Measurements from ENCODE around the gene BIN1. TPM values are rescaled to one million over a fixed set of nuclear protein-coding genes. Genes with fewer than 3 reads are reported as not detected.

BIN1 gene
- polyA plus RNA-seq, 1 of the 3 experiments (the other 2 are of a cell fraction) = 40.3 TPM

GRCh38 chr2:127025359-127026166 is 81.4 kb downstream of the BIN1 start:
- POLR2A ChIA-PET = no interaction called here
- H3K79me2 ChIP-seq (ENCODE audit: insufficient read depth) = no peaks in the 10 kb centered on the region
- H3K9me2 ChIP-seq = no peaks in the 10 kb centered on the region
- DNase-seq = peak; percentile 89
- peak overlapping the region; percentile 93 for H2AFZ ChIP-seq (ENCODE audit: low read depth)
- peak overlapping the region in 1 of 2 experiments; percentile 83; a peak in 2 of 4 replicates for H3K27ac ChIP-seq (ENCODE audit: low read depth in 2 of 2, low read length in 1 of 2)
- H3F3A ChIP-seq (replicated peaks; ENCODE audit: insufficient read depth) = peaks cover 4% of the 10 kb centered on the region
- H3K36me3 ChIP-seq (replicated peaks in 1 of 2; ENCODE audit: control insufficient read depth in 1 of 2, insufficient read depth in 2 of 2, low read length in 1 of 2) = no peaks in the 10 kb centered on the region
- H3K4me3 ChIP-seq (ENCODE audit: low read depth in 2 of 2, low read length in 1 of 2) = peak overlapping the region; percentile 63 to 68
- peak overlapping the region; percentile 50 for H3K9ac ChIP-seq
- H3K4me1 ChIP-seq (ENCODE audit: control insufficient read depth in 1 of 2, insufficient read depth in 2 of 2, low read depth in 1 of 2, low read length in 1 of 2) = peaks cover 0 to 11% of the 10 kb centered on the region in 2 experiments; a peak in 2 of 4 replicates
- CTCF ChIA-PET = interaction anchor here (0.7 to 3.1 kb wide), 16 partner anchors 11 to 231 kb away, joined by 3 to 17 read pairs (median 5); no protein-coding TSS in a partner anchor
- 0 out of 2 replicates have a peak, but pooled peaks cover 4% of the 10 kb centered on the region for H3K27me3 ChIP-seq (ENCODE audit: insufficient read depth)
- no peaks in the 10 kb centered on the region for H4K20me1 ChIP-seq (ENCODE audit: insufficient read depth)
- H3K4me2 ChIP-seq = peak overlapping the region; percentile 88
- peaks cover 3% of the 10 kb centered on the region; the same call in 1 of the 2 replicates for H3K9me3 ChIP-seq
- 3% methylated on average over 8 of the region's 39 CpGs for WGBS (ENCODE audit: low lambda C conversion rate)
- TF ChIP-seq, protein P1, sequence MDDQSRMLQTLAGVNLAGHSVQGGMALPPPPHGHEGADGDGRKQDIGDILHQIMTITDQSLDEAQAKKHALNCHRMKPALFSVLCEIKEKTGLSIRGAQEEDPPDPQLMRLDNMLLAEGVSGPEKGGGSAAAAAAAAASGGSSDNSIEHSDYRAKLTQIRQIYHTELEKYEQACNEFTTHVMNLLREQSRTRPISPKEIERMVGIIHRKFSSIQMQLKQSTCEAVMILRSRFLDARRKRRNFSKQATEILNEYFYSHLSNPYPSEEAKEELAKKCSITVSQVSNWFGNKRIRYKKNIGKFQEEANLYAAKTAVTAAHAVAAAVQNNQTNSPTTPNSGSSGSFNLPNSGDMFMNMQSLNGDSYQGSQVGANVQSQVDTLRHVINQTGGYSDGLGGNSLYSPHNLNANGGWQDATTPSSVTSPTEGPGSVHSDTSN (IDR thresholded peaks at IDR 0.05) = peak; percentile 70
- TF ChIP-seq IRF3 (IDR thresholded peaks at IDR 0.05; ENCODE audit: low read depth, low read length) (no peak), NRF1 (IDR thresholded peaks at IDR 0.05; ENCODE audit: low read depth, low read length) (peak; percentile 39), MEF2A (IDR thresholded peaks at IDR 0.05; ENCODE audit: borderline replicate concordance, low read depth) (no peak), SIN3A (IDR thresholded peaks at IDR 0.05; ENCODE audit: borderline replicate concordance, low read depth, low read length) (no peak), JUND (IDR thresholded peaks at IDR 0.05) (no peak), YY1 (IDR thresholded peaks at IDR 0.05; ENCODE audit: low read depth) (0 out of 2 replicates have a peak, but pooled peaks have one; percentile 40), USF2 (IDR thresholded peaks at IDR 0.05; ENCODE audit: borderline replicate concordance, low read depth, low read length) (no peak), RFX5 (IDR thresholded peaks at IDR 0.05; ENCODE audit: low read length) (peak; percentile 94), TAF1 (IDR thresholded peaks at IDR 0.05; ENCODE audit: borderline replicate concordance, low read depth, low read length) (no peak), RCOR1 (IDR thresholded peaks at IDR 0.05; ENCODE audit: low read length) (no peak), POLR2AphosphoS5 (IDR thresholded peaks at IDR 0.05; ENCODE audit: low read depth, low read length) (no peak), EZH2phosphoT487 (IDR thresholded peaks at IDR 0.05; ENCODE audit: borderline replicate concordance, low read depth) (no peak), RXRA (IDR thresholded peaks at IDR 0.05; ENCODE audit: borderline replicate concordance, low read depth) (no peak), ZBTB33 (IDR thresholded peaks at IDR 0.05; ENCODE audit: borderline replicate concordance, low read depth) (no peak), ELF1 (IDR thresholded peaks at IDR 0.05) (0 out of 2 replicates have a peak, but pooled peaks have one; percentile 8), MXI1 (IDR thresholded peaks at IDR 0.05; ENCODE audit: low read depth, low read length) (peak; percentile 61), GABPA (IDR thresholded peaks at IDR 0.05; ENCODE audit: low read depth) (peak; percentile 39; the same call in 1 of the 2 replicates), NFIC (IDR thresholded peaks at IDR 0.05; ENCODE audit: borderline replicate concordance) (no peak), GATA2 (CRISPR knock-in tag; IDR thresholded peaks at IDR 0.05) (peak; percentile 58), TEAD4 (IDR thresholded peaks at IDR 0.05; ENCODE audit: borderline replicate concordance, insufficient read depth) (no peak), RAD21 (IDR thresholded peaks at IDR 0.05; ENCODE audit: low read length) (peak; percentile 30; the same call in 1 of the 2 replicates)
- TF ChIP-seq, protein P2, sequence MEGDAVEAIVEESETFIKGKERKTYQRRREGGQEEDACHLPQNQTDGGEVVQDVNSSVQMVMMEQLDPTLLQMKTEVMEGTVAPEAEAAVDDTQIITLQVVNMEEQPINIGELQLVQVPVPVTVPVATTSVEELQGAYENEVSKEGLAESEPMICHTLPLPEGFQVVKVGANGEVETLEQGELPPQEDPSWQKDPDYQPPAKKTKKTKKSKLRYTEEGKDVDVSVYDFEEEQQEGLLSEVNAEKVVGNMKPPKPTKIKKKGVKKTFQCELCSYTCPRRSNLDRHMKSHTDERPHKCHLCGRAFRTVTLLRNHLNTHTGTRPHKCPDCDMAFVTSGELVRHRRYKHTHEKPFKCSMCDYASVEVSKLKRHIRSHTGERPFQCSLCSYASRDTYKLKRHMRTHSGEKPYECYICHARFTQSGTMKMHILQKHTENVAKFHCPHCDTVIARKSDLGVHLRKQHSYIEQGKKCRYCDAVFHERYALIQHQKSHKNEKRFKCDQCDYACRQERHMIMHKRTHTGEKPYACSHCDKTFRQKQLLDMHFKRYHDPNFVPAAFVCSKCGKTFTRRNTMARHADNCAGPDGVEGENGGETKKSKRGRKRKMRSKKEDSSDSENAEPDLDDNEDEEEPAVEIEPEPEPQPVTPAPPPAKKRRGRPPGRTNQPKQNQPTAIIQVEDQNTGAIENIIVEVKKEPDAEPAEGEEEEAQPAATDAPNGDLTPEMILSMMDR (IDR thresholded peaks at IDR 0.05) = peak; percentile 54
